Testis (tissue), 3 donors: ENCODE measurements around the gene ARHGAP22. TPM values are rescaled to one million over a fixed set of nuclear protein-coding genes. Genes with fewer than 3 reads are reported as not detected.

Experiments used
- DNase-seq: peaks from one replicate; pipeline ENCODE4 v3.0.0-alpha.2; 2019
- H3K27ac ChIP-seq, 2 donors: fragments of 200-600 bp; sonication (generic); one replicate each; pipeline ENCODE4 v1.5.1; 2019
- H3K27me3 ChIP-seq: fragments of 200-600 bp; sonication (generic); one replicate; pipeline ENCODE4 v1.5.1; 2019
- H3K36me3 ChIP-seq: fragments of 200-600 bp; sonication (generic); one replicate; pipeline ENCODE4 v1.5.1; 2017; ENCODE audit warnings: low read depth; ENCODE audit errors: missing control alignments
- H3K4me1 ChIP-seq: fragments of 200-600 bp; sonication (generic); one replicate; pipeline ENCODE4 v1.5.1; 2019
- H3K4me3 ChIP-seq, 2 donors: fragments of 200-600 bp; sonication (generic); one replicate each; pipeline ENCODE4 v1.5.1; 2017 to 2019
- H3K9me3 ChIP-seq: fragments of 200-600 bp; sonication (generic); one replicate; pipeline ENCODE4 v1.5.1; 2017
- POLR2A ChIP-seq: fragments of 450-650 bp; IDR thresholded peaks from one replicate; pipeline ENCODE4 v1.6.1; 2017; ENCODE audit warnings: antibody characterized with exemption, mild to moderate bottlenecking, moderate library complexity
- WGBS, 2 donors: methylation state at CpG; one replicate each; pipeline ENCODE4 v1.1.5; 2018; 5-methylcytosine and 5-hydroxymethylcytosine counted together
- intact Hi-C: fragments of 100-400 bp; cut with DNase I; formaldehyde crosslinking; loops from one replicate; pipeline ENCODE4 v1.15.1; 2023; ENCODE audit warnings: low total_unique reads
- polyA plus RNA-seq: library from polyadenylated mRNA; stranded (reverse); fragments of 350-450 nt; fragmentation: Illumina TruSeq; extraction: RNeasy Lipid Tissue Mini Kit (QIAGEN cat#74804); gene quantifications from one replicate; pipeline ENCODE4 v1.2.3, GENCODE V29; 2014; ENCODE audit warnings: low read depth, low replicate concordance; ENCODE audit not compliant: insufficient read depth
- total RNA-seq, 2 donors: library from RNA; depleted of rRNA; stranded (reverse); fragments of >200 nt; gene quantifications; one replicate each; pipeline ENCODE4 v1.2.3, GENCODE V29; 2016
- TF ChIP-seq, protein P1 (sequence below), 3 experiments: fragments of 450-650 bp in 2 of 3; fragments of 200-600 bp in 1 of 3; sonication (generic) in 1 of 3; IDR thresholded peaks; one replicate each; pipeline ENCODE4 v1.5.1; 2016 to 2019; ENCODE audit warnings: antibody characterized with exemption in 3 of 3, mild to moderate bottlenecking in 2 of 3, moderate library complexity in 1 of 3

Gene ARHGAP22
- total and polyA plus RNA-seq, 3 donors from 2014 or later, result 6.2 to 11.9 (median 8.8) TPM

DNA sequence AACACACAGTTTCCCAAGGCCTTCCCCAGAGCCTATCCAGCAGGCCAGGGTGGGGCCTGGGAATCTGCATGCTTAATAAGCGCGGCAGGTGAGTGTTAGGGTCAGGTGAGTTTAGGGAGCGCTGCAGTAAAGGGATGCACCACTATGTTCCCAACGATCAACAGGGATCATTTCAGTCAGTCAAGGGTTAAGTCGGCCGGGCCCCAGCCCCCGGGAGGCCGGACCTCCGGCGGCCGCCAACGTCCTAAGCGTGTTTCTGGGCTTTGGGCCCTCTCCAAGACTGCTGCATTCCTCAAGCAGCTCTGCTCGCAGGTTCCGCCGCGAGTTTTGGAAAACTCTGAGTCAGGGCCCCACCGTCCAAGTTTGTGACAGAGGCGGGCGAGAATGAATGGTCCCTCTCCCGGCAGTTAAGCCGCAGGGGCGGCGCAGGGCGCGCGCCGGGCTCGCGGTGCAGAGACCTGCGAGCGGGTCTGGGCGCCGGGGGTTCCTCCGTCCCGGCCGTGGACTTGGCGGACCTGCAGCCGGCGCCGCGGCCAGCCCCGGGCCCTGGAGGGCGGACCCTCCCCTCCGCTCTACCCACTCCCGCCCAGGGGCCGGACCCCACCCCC is 81.6 kb downstream of the ARHGAP22 start:
- WGBS, 2 donors, result 2 to 7% methylated on average over 2 to 36 of the region's 47 CpGs
- intact Hi-C loops, result no loop called here
- Histone ChIP-seq H3K4me1 (no peaks in the 10 kb centered on the region), H3K4me3 (peak overlapping the region; percentile 49 to 55), H3K27ac (no peak overlapping the region), H3K27me3 (no peaks in the 10 kb centered on the region), H3K9me3 (no peaks in the 10 kb centered on the region), H3K36me3 (no peaks in the 10 kb centered on the region)
- TF ChIP-seq, protein P1, sequence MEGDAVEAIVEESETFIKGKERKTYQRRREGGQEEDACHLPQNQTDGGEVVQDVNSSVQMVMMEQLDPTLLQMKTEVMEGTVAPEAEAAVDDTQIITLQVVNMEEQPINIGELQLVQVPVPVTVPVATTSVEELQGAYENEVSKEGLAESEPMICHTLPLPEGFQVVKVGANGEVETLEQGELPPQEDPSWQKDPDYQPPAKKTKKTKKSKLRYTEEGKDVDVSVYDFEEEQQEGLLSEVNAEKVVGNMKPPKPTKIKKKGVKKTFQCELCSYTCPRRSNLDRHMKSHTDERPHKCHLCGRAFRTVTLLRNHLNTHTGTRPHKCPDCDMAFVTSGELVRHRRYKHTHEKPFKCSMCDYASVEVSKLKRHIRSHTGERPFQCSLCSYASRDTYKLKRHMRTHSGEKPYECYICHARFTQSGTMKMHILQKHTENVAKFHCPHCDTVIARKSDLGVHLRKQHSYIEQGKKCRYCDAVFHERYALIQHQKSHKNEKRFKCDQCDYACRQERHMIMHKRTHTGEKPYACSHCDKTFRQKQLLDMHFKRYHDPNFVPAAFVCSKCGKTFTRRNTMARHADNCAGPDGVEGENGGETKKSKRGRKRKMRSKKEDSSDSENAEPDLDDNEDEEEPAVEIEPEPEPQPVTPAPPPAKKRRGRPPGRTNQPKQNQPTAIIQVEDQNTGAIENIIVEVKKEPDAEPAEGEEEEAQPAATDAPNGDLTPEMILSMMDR (IDR thresholded peaks at IDR 0.05), result no peak
- no peak for TF ChIP-seq POLR2A
- peak; percentile 71 for DNase-seq

DNA sequence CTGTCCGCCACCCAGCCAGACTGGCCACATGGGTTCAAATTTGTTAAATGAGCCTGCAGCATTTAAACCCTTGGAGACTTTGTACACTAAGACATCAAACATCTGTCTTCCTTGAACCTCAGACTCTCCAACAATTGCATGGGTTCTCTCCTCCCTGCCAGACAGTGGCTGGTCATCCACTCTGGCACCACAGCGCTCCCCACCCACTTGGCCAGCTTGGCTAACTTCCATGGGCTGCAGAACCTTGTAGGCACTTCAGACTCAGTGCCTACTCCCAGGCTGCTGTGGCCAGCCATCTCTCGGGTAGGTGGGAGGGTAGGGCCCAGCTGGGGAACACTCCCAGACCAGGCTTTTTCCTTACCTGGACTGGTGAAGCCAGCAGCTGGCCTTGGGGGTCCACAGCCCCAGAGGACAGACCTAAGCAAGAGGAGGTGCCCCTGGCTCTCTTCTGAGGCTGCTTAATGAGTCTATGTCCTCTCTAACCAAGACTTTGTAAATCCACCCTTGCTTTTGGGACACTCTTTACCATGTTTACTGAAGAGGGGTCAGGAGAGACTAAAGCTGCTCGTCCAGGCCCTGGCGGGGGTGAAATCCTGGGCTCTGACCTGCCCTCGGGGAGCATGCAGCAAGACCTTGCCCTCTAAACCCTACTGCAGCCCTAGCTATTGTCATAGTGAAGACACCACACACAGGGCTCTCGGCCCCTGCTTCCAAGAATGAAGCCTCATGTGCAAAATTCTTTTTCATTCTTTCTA is 82.7 kb downstream of the ARHGAP22 start:
- no peaks in the 10 kb centered on the region for H3K36me3 ChIP-seq
- WGBS, 2 donors, result 61 to 64% methylated on average over 6 to 7 of the region's 7 CpGs

DNA sequence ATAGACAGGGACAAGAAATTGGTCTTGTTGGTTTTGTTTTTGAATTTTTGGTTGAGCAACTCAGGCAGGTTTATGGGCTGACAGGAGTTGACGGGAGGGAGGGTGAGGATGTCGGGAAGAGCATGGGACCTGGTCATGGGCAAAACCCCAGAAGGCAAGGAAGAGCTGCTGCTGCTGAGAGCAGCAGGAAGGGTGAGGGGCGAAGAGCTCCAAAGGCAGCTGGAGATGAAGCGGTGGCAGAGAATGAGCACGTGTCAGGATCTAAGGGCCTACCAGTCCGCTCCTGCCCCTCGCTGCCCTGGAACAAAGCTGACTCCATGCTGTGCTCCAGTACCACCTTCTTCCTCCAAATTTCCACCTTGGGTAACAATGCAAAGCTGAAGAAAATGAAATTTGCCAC is 84.3 kb downstream of the ARHGAP22 start:
- intact Hi-C loops, result no loop called here
- 92 to 95% methylated on average over 7 of the region's 7 CpGs for WGBS, 2 donors
- no peak for DNase-seq
- no peaks in the 10 kb centered on the region for H3K36me3 ChIP-seq
- no peak for TF ChIP-seq POLR2A
- TF ChIP-seq, protein P1 (IDR thresholded peaks at IDR 0.05), result no peak
- no peaks in the 10 kb centered on the region for H3K27me3 ChIP-seq
- no peaks in the 10 kb centered on the region for H3K4me1 ChIP-seq
- H3K4me3 ChIP-seq, result no peak overlapping the region
- H3K9me3 ChIP-seq, result no peaks in the 10 kb centered on the region
- H3K27ac ChIP-seq, result no peak overlapping the region

More for the DNA sequence above, 82.7 kb downstream of the ARHGAP22 start:
- Histone ChIP-seq H3K9me3 (no peaks in the 10 kb centered on the region), H3K27me3 (no peaks in the 10 kb centered on the region), H3K4me1 (no peaks in the 10 kb centered on the region), H3K4me3 (no peak overlapping the region), H3K27ac (no peak overlapping the region)
- TF ChIP-seq POLR2A, result no peak
- TF ChIP-seq, protein P1 (IDR thresholded peaks at IDR 0.05), result no peak
- intact Hi-C loops, result no loop called here
- no peak for DNase-seq

DNA sequence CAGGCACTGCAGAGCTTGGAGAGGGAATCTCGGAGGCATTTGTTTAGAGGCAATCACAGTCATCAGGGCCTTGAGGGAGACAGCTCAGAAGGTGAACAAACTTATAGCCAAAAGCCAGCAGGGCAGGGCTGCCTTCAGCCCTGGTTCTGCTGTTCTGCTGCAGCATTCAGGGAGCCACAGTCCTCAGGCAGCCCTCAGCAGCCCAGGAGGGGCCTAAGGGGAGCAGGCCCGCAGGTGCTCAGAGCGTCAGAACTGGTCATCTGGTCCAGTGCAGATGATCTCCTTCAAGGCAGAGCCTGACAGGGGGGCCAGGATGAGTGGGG is 84.7 kb downstream of the ARHGAP22 start:
- no peak overlapping the region for H3K4me3 ChIP-seq
- H3K36me3 ChIP-seq, result no peaks in the 10 kb centered on the region
- intact Hi-C loops, result no loop called here
- WGBS, 2 donors, result 66 to 76% methylated on average over 3 of the region's 3 CpGs
- H3K9me3 ChIP-seq, result no peaks in the 10 kb centered on the region
- no peaks in the 10 kb centered on the region for H3K27me3 ChIP-seq
- no peak overlapping the region for H3K27ac ChIP-seq
- TF ChIP-seq, protein P1 (IDR thresholded peaks at IDR 0.05), result no peak
- no peak for TF ChIP-seq POLR2A
- no peak for DNase-seq
- H3K4me1 ChIP-seq, result no peaks in the 10 kb centered on the region
